ENCODE results near the gene KDM4C.

The KDM4C gene

GRCh38 chr9:7115606-7116005 lies 357.8 kb downstream of the KDM4C start:
- Histone ChIP-seq H3K4me1 (no peaks in the 10 kb centered on the region), H3K27ac (no peak overlapping the region), H3K4me3 (ENCODE audit: low read depth, low read length) (no peak overlapping the region), H3K79me2 (no peaks in the 10 kb centered on the region), H3K27me3 (ENCODE audit: control insufficient read depth, insufficient read depth, low read length) (no peaks in the 10 kb centered on the region), H2AFZ (no peak overlapping the region), H3K36me3 (ENCODE audit: control insufficient read depth, insufficient read depth, low read length) (no peaks in the 10 kb centered on the region), H3K9ac (no peak overlapping the region), H3K9me3 (ENCODE audit: control insufficient read depth, low read length) (no peaks in the 10 kb centered on the region), H3K4me2 (ENCODE audit: low read length) (no peak overlapping the region)
- no peak for TF ChIP-seq CTCF (IDR thresholded peaks at IDR 0.05)

DNA sequence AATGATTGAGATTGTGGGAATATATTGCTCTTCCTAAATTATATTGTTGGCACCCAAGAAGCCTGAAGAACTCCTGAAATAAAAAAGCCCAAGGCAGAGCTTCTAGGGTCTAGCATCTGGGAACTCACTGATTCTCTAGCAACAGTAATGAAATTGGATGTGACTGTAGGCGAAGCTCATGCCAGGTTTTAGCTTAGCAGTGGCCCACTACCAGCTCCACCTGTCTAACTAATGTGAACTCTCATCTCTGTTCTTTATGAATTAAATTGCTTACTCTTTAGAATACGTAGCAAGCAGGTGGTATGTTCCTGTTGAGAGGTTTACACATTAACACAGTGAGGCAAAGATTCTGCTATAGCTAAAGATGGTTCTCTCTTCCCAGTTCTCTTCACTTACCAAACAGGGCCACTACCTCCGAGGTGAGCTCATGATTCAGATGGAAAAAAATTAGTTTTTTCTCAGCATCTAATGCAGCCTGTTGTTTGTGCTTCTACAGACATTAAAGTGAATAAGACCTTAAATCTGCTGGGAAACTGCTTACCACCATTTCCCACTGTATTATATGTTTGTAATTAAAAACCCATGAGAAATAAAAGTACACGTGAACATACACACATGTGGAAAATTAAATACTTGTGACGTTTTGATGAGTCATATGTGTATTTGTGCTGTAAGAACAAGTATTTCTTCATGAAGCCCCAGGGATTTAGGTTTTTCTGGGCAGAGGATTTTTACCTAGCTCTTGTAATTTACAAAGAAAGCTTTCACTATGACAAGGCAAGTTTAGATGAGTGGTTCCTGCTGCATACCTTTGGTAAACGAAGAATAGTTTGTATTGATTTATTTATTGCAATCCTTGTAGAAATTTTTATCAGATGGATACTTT lies 360.1 kb downstream of the KDM4C start:
- Histone ChIP-seq H3K27ac (no peak overlapping the region), H3K4me1 (no peaks in the 10 kb centered on the region)

GRCh38 chr9:7118633-7119032 lies 360.9 kb downstream of the KDM4C start:
- no peaks in the 10 kb centered on the region for H3K36me3 ChIP-seq (ENCODE audit: control insufficient read depth, insufficient read depth, low read length)
- H3K27me3 ChIP-seq (ENCODE audit: control insufficient read depth, insufficient read depth, low read length) = no peaks in the 10 kb centered on the region
- H3K9ac ChIP-seq = no peak overlapping the region
- no peaks in the 10 kb centered on the region for H3K79me2 ChIP-seq
- no peaks in the 10 kb centered on the region for H3K9me3 ChIP-seq (ENCODE audit: control insufficient read depth, low read length)
- no peak overlapping the region for H3K4me3 ChIP-seq (ENCODE audit: low read depth, low read length)
- H3K4me2 ChIP-seq (ENCODE audit: low read length) = no peak overlapping the region
- no peak overlapping the region for H3K27ac ChIP-seq
- no peaks in the 10 kb centered on the region for H3K4me1 ChIP-seq
- TF ChIP-seq CTCF (IDR thresholded peaks at IDR 0.05) = no peak
- H2AFZ ChIP-seq = no peak overlapping the region

More for the DNA sequence above, 360.1 kb downstream of the KDM4C start:
- no peaks in the 10 kb centered on the region for H3K36me3 ChIP-seq (ENCODE audit: control insufficient read depth, insufficient read depth, low read length)
- no peak overlapping the region for H2AFZ ChIP-seq
- no peaks in the 10 kb centered on the region for H3K79me2 ChIP-seq
- no peak overlapping the region for H3K4me2 ChIP-seq (ENCODE audit: low read length)
- no peak overlapping the region for H3K9ac ChIP-seq
- H3K27me3 ChIP-seq (ENCODE audit: control insufficient read depth, insufficient read depth, low read length) = no peaks in the 10 kb centered on the region
- no peak for TF ChIP-seq CTCF (IDR thresholded peaks at IDR 0.05)
- no peaks in the 10 kb centered on the region for H3K9me3 ChIP-seq (ENCODE audit: control insufficient read depth, low read length)
- H3K4me3 ChIP-seq (ENCODE audit: low read depth, low read length) = no peak overlapping the region

DNA sequence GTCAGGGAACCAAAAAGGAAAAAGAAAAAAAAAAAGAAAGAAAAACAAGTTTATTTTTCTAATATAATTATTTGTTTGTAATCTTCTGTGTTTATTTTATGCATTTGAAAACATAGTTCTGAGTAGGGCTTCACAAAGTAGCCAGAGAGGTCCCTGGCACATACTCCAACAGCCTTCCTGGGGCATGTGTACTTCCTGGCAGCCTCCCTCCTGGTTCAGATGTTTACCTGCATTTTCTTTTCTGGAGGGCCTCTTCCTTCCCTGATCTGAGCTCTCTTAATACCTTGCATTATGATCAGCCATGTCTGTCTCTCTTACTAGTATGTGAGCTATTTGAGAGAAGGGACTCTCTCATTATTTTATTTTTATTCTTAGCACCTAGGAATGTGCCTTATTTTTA lies 361.8 kb downstream of the KDM4C start:
- Histone ChIP-seq H3K27ac (no peak overlapping the region), H3K27me3 (ENCODE audit: control insufficient read depth, insufficient read depth, low read length) (no peaks in the 10 kb centered on the region), H3K79me2 (no peaks in the 10 kb centered on the region), H3K9ac (no peak overlapping the region), H3K9me3 (ENCODE audit: control insufficient read depth, low read length) (no peaks in the 10 kb centered on the region), H3K4me2 (ENCODE audit: low read length) (no peak overlapping the region), H2AFZ (no peak overlapping the region), H3K36me3 (ENCODE audit: control insufficient read depth, insufficient read depth, low read length) (no peaks in the 10 kb centered on the region), H3K4me3 (ENCODE audit: low read depth, low read length) (no peak overlapping the region), H3K4me1 (no peaks in the 10 kb centered on the region)
- no peak for TF ChIP-seq CTCF (IDR thresholded peaks at IDR 0.05)

- Histone ChIP-seq H3K4me2 (ENCODE audit: low read length) (no peak overlapping the region), H3K27me3 (ENCODE audit: control insufficient read depth, insufficient read depth, low read length) (no peaks in the 10 kb centered on the region), H3K9me3 (ENCODE audit: control insufficient read depth, low read length) (no peaks in the 10 kb centered on the region), H2AFZ (no peak overlapping the region), H3K4me1 (no peaks in the 10 kb centered on the region), H3K79me2 (no peaks in the 10 kb centered on the region), H3K4me3 (ENCODE audit: low read depth, low read length) (no peak overlapping the region), H3K9ac (no peak overlapping the region), H3K27ac (no peak overlapping the region), H3K36me3 (ENCODE audit: control insufficient read depth, insufficient read depth, low read length) (no peaks in the 10 kb centered on the region)
- no peak for TF ChIP-seq CTCF (IDR thresholded peaks at IDR 0.05)
Measured at GRCh38 chr9:7121055-7121454, 363.3 kb downstream of the KDM4C start.

Data from parathyroid adenoma (tissue), 2 donors.